K562 (cell line): ENCODE results near the gene ANKZF1. TPM values are rescaled to one million over a fixed set of nuclear protein-coding genes. Genes with fewer than 3 reads are reported as not detected.

Experiments
- ATAC-seq: fragments of 200-7000 bp; cut with Tn5 transposase; 3 replicates; pipeline ENCODE4 v1.9.1; 2020; ENCODE audit warnings: moderate library complexity
- BruUV-seq: library from RNA; stranded (reverse); fragments of 400-500 nt; replicated peaks from 2 replicates; lab custom pipeline; 2021; lab: Mats Ljungman, UMichigan
- CTCF ChIA-PET: fragments of 300-600 bp; formaldehyde crosslinking; extraction: SDS; loops from one replicate; lab custom pipeline; 2021; ENCODE audit warnings: low intra/inter-chr PET ratio; lab: Yijun Ruan, JAX
- POLR2A ChIA-PET: fragments of 300-600, 350-650 bp; sonication (Branson Sonifier 250); formaldehyde crosslinking; extraction: SDS; loops from one replicate; lab custom pipeline; 2021; ENCODE audit warnings: antibody characterized with exemption, inconsistent platforms; lab: Yijun Ruan, JAX
- DNase-seq, 4 experiments: peaks; one replicate each; pipeline versions ENCODE4 v3.0.0 to v3.0.0-alpha.2; 2011 to 2018; ENCODE audit warnings: low spot score in 3 of 4, mixed read lengths in 3 of 4; ENCODE audit errors: extremely low read depth in 1 of 4
- FAIRE-seq: peaks from 2 replicates; lab custom pipeline; 2011; peaks lifted over from hg19 to GRCh38; lab: Jason Lieb, UNC
- H2AFZ ChIP-seq: 2 replicates; pipeline ENCODE4 v1.6.0; 2011; ENCODE audit warnings: low read depth, low read length, control low read depth, inconsistent platforms
- H3K27ac ChIP-seq: fragments of 200-600 bp; 3 replicates; pipeline ENCODE4 v1.8.0; 2011; ENCODE audit warnings: low read depth, mild to moderate bottlenecking, control low read depth, inconsistent platforms, low read length, moderate library complexity, mixed read lengths; ENCODE audit errors: extremely low read depth
- H3K27me3 ChIP-seq, 2 experiments: fragments of 300-600 bp in 1 of 2; 2 replicates in 1 of 2; 3 replicates in 1 of 2; pipeline versions ENCODE4 v1.6.0 to v1.8.0; 2011; ENCODE audit warnings: inconsistent platforms in 2 of 2, low read length in 2 of 2, mild to moderate bottlenecking in 1 of 2, mixed read lengths in 1 of 2, moderate library complexity in 1 of 2; ENCODE audit not compliant: control insufficient read depth in 2 of 2, insufficient read depth in 2 of 2
- H3K36me3 ChIP-seq: fragments of 300-600 bp; 3 replicates; pipeline ENCODE4 v1.8.0; 2011; ENCODE audit warnings: mild to moderate bottlenecking, low read length, inconsistent platforms; ENCODE audit not compliant: control insufficient read depth, insufficient read depth
- H3K4me1 ChIP-seq, 2 experiments: fragments of 200-600 bp in 1 of 2; replicated peaks in 1 of 2; 2 replicates in 1 of 2; 3 replicates in 1 of 2; pipeline versions ENCODE4 v1.5.1 to v1.8.0; 2011; ENCODE audit warnings: inconsistent platforms in 2 of 2, low read length in 2 of 2, mild to moderate bottlenecking in 1 of 2, mixed read lengths in 1 of 2, moderate library complexity in 1 of 2; ENCODE audit not compliant: control insufficient read depth in 2 of 2, insufficient read depth in 2 of 2
- H3K4me2 ChIP-seq: 2 replicates; pipeline ENCODE4 v1.6.1; 2011; ENCODE audit warnings: low read length, control low read depth, inconsistent platforms, mixed read lengths; ENCODE audit not compliant: insufficient read depth
- H3K4me3 ChIP-seq: fragments of 200-600 bp; sonication (generic), shearing (Covaris generic); 2 replicates; pipeline ENCODE4 v1.5.1; 2016; ENCODE audit warnings: control low read depth, inconsistent platforms
- H3K79me2 ChIP-seq: fragments of 200-600 bp; 3 replicates; pipeline ENCODE4 v1.8.0; 2011; ENCODE audit warnings: low read length, inconsistent platforms; ENCODE audit not compliant: control insufficient read depth, insufficient read depth
- H3K9ac ChIP-seq, 2 experiments: 2 replicates each; pipeline versions ENCODE4 v1.6.0 to v1.6.1; 2011; ENCODE audit warnings: low read depth in 2 of 2, low read length in 2 of 2, control low read depth in 1 of 2, inconsistent platforms in 1 of 2, mild to moderate bottlenecking in 1 of 2, mixed read lengths in 1 of 2; ENCODE audit not compliant: insufficient read depth in 1 of 2
- H3K9me1 ChIP-seq: one replicate; pipeline ENCODE4 v1.6.0; 2011; ENCODE audit warnings: inconsistent platforms, mild to moderate bottlenecking, low read length, moderate library complexity; ENCODE audit not compliant: control insufficient read depth, insufficient read depth
- H3K9me3 ChIP-seq: replicated peaks from 2 replicates; pipeline ENCODE4 v1.5.1; 2011; ENCODE audit warnings: low read depth, low read length, inconsistent platforms; ENCODE audit not compliant: control insufficient read depth, insufficient read depth
- H4K20me1 ChIP-seq: replicated peaks from 2 replicates; pipeline ENCODE4 v1.6.1; 2011; ENCODE audit warnings: low read length, inconsistent platforms, mixed read lengths; ENCODE audit not compliant: control insufficient read depth, insufficient read depth
- HMG20B ChIP-seq: fragments of 250-450 bp; sonication (Bioruptor Pico); IDR thresholded peaks from 2 replicates; pipeline ENCODE4 v1.5.0; 2021; ENCODE audit warnings: mild to moderate bottlenecking
- NFIC ChIP-seq: fragments of 450-650 bp; IDR thresholded peaks from 2 replicates; pipeline ENCODE4 v1.6.1; 2017; ENCODE audit warnings: mild to moderate bottlenecking, inconsistent platforms
- PRDM10 ChIP-seq: fragments of 450-650 bp; IDR thresholded peaks from 2 replicates; pipeline ENCODE4 v1.6.1; 2018; ENCODE audit not compliant: partially characterized antibody
- TFAP4 ChIP-seq: sonication (generic); formaldehyde crosslinking; IDR thresholded peaks from 2 replicates; pipeline ENCODE4 v1.8.0; 2022; ENCODE audit warnings: missing genetic modification reagents, mild to moderate bottlenecking, moderate library complexity, borderline replicate concordance
- ZNF583 ChIP-seq: fragments of 250-450 bp; sonication (Bioruptor Pico); IDR thresholded peaks from 2 replicates; pipeline ENCODE4 v1.4.0; 2020
- WGBS: fragments of 100-300 bp; shearing (Covaris generic); methylation state at CpG from one replicate; pipeline ENCODE4 v1.1.6; 2016; ENCODE audit warnings: low coverage, mixed read lengths; ENCODE audit not compliant: insufficient coverage; ENCODE audit errors: missing lambda C conversion rate; 5-methylcytosine and 5-hydroxymethylcytosine counted together
- in situ Hi-C: fragments of 300-500 bp; cut with MboI; formaldehyde crosslinking; loops from 4 replicates; pipeline ENCODE4 v1.15.0; 2018; ENCODE audit warnings: inconsistent platforms, mixed read lengths
- intact Hi-C: fragments of 100-400 bp; cut with micrococcal nuclease; formaldehyde crosslinking; loops from 2 replicates; pipeline ENCODE4 v1.14.2; 2022
- polyA plus RNA-seq, 8 experiments: library from polyadenylated mRNA; depleted of rRNA in 4 of 8; stranded (reverse) in 5 of 8; unstranded in 3 of 8; fragments of >200 nt; fragmentation: Nextera tagmentation in 2 of 8; fragmentation: Illumina TruSeq in 1 of 8; extraction: Ambion mirVana in 2 of 8; extraction: Trizol in 1 of 8; gene quantifications; 2 replicates each; pipeline versions ENCODE4 v1.2.1 to v1.2.3, GENCODE V29; 2011 to 2014; ENCODE audit warnings: inconsistent platforms in 1 of 8, missing spikeins in 1 of 8
- total RNA-seq, 7 experiments: library from RNA; depleted of rRNA in 6 of 7; stranded (reverse); fragments of >200 nt in 6 of 7; fragmentation: Illumina TruSeq in 2 of 7; extraction: Trizol in 2 of 7; gene quantifications; 2 replicates each; pipeline versions ENCODE4 v1.2.1 to v1.2.3, GENCODE V29; 2011 to 2021; ENCODE audit warnings: low replicate concordance in 1 of 7

ANKZF1 gene
- total and polyA plus RNA-seq, 9 of the 15 experiments (the other 6 are each of a cell fraction or from before 2014, with no cell fraction given) = 3.1 to 60.6 (median 31.0) TPM

GRCh38 chr2:219207884-219208740, 21.5 kb upstream of the ANKZF1 start:
- WGBS = 77% methylated on average over 13 of the region's 17 CpGs
- POLR2A ChIA-PET = interaction anchor here (1.2 to 1.4 kb wide), 2 partner anchors 9 to 71 kb away, joined by 4 to 6 read pairs; partner anchors contain the start of gene DNAJB2
- Histone ChIP-seq H4K20me1 (peaks cover 11% of the 10 kb centered on the region; the same call in 1 of the 2 replicates), H3K4me3 (no peak overlapping the region), H3K9me1 (no peaks in the 10 kb centered on the region), H3K9me3 (0 out of 2 replicates have a peak, but pooled peaks cover 2% of the 10 kb centered on the region), H2AFZ (no peak overlapping the region), H3K36me3 (peaks cover 52% of the 10 kb centered on the region; the same call in 2 of the 3 replicates), H3K27ac (0 out of 3 replicates have a peak overlapping the region, but pooled peaks have one; percentile 28), H3K27me3 (no peaks in the 10 kb centered on the region), H3K4me2 (peak overlapping the region; percentile 84; the same call in 1 of the 2 replicates), H3K4me1 (peaks cover 16 to 17% of the 10 kb centered on the region in 2 experiments; a peak in 4 of 5 replicates), H3K79me2 (no peaks in the 10 kb centered on the region), H3K9ac (peak overlapping the region; percentile 38 to 93; a peak in 2 of 4 replicates)
- no TSS peak for BruUV-seq
- TF ChIP-seq PRDM10 (peak; percentile 87), HMG20B (no peak), ZNF583 (no peak), TFAP4 (CRISPR knock-in tag) (0 out of 2 replicates have a peak, but pooled peaks have one; percentile 4), NFIC (peak; percentile 81)
- in situ Hi-C loops = loop anchor here (5.0 kb wide), 1 partner anchor 36 kb away; the partner anchor contains the start of gene SLC23A3
- ATAC-seq (no peak), DNase-seq (no peak), FAIRE-seq (no peak)
- CTCF ChIA-PET = no interaction called here
- intact Hi-C loops = loop anchor here (2.0 kb wide), 1 partner anchor 31 kb away; the partner anchor contains the start of gene CNPPD1
